HEK293 (cell line): ENCODE measurements around the gene TSPAN11.

ENCODE experiments used
- CTCF ChIA-PET: fragments of 350-600 bp; formaldehyde crosslinking; extraction: SDS; loops from one replicate; lab custom pipeline; 2021; ENCODE audit warnings: antibody characterized with exemption; lab: Yijun Ruan, JAX
- POLR2A ChIA-PET: fragments of 300-600 bp; formaldehyde crosslinking; extraction: SDS; loops from one replicate; lab custom pipeline; 2020; ENCODE audit warnings: antibody characterized with exemption, inconsistent platforms; lab: Yijun Ruan, JAX
- H3K27ac ChIP-seq: fragments of 200-500 bp; sonication (Bioruptor generic); 2 replicates; pipeline ENCODE4 v1.5.1; 2014; ENCODE audit warnings: low read depth, low read length, control low read depth, inconsistent platforms; ENCODE audit errors: extremely low read depth
- H3K36me3 ChIP-seq, 2 experiments: fragments of 200-500 bp in 1 of 2; sonication (Bioruptor generic) in 1 of 2; 1 replicate in 1 of 2; 2 replicates in 1 of 2; pipeline ENCODE4 v1.5.1; 2014 to 2017; ENCODE audit warnings: inconsistent platforms in 2 of 2, low read length in 2 of 2; ENCODE audit not compliant: control insufficient read depth in 2 of 2, insufficient read depth in 1 of 2
- H3K4me1 ChIP-seq: fragments of 200-500 bp; sonication (Bioruptor generic); 2 replicates; pipeline ENCODE4 v1.5.1; 2014; ENCODE audit warnings: mild to moderate bottlenecking, low read length, inconsistent platforms; ENCODE audit not compliant: control insufficient read depth, insufficient read depth
- H3K4me3 ChIP-seq: 2 replicates; pipeline ENCODE4 v1.5.1; 2011; ENCODE audit warnings: low read depth, mild to moderate bottlenecking, control low read depth, low read length, moderate library complexity
- H3K9me3 ChIP-seq: fragments of 200-500 bp; sonication (Bioruptor generic); 2 replicates; pipeline ENCODE4 v1.5.1; 2014; ENCODE audit warnings: low read depth, low read length, inconsistent platforms; ENCODE audit not compliant: control insufficient read depth, insufficient read depth
- BCL11A ChIP-seq: fragments of 450-650 bp; formaldehyde crosslinking; IDR thresholded peaks from 2 replicates; pipeline ENCODE4 v1.5.1; 2016; ENCODE audit warnings: low read depth, missing biosample characterization, missing genetic modification characterization
- FEZF1 ChIP-seq: fragments of 450-650 bp; formaldehyde crosslinking; IDR thresholded peaks from 2 replicates; pipeline ENCODE4 v1.5.1; 2016; ENCODE audit warnings: missing biosample characterization, missing genetic modification characterization
- IKZF3 ChIP-seq: fragments of 450-650 bp; IDR thresholded peaks from 2 replicates; pipeline ENCODE4 v1.5.0; 2018; ENCODE audit warnings: missing biosample characterization, mild to moderate bottlenecking, missing genetic modification characterization, moderate library complexity
- OSR2 ChIP-seq: fragments of 450-650 bp; formaldehyde crosslinking; IDR thresholded peaks from 2 replicates; pipeline ENCODE4 v1.5.1; 2016; ENCODE audit warnings: missing biosample characterization, missing genetic modification characterization
- OVOL3 ChIP-seq: fragments of 450-650 bp; formaldehyde crosslinking; IDR thresholded peaks from 2 replicates; pipeline ENCODE4 v1.5.1; 2016; ENCODE audit warnings: missing biosample characterization, missing genetic modification characterization
- PRDM4 ChIP-seq: fragments of 450-650 bp; formaldehyde crosslinking; IDR thresholded peaks from 2 replicates; pipeline ENCODE4 v1.5.1; 2017; ENCODE audit warnings: missing biosample characterization, missing genetic modification characterization
- PRDM6 ChIP-seq: fragments of 450-650 bp; formaldehyde crosslinking; IDR thresholded peaks from 2 replicates; pipeline ENCODE4 v1.5.1; 2017; ENCODE audit warnings: missing biosample characterization, missing genetic modification characterization
- REPIN1 ChIP-seq: fragments of 450-650 bp; formaldehyde crosslinking; IDR thresholded peaks from 2 replicates; pipeline ENCODE4 v1.5.1; 2017; ENCODE audit warnings: missing biosample characterization, missing genetic modification characterization, low read depth
- SCRT2 ChIP-seq: fragments of 450-650 bp; formaldehyde crosslinking; IDR thresholded peaks from 2 replicates; pipeline ENCODE4 v1.5.1; 2016; ENCODE audit warnings: missing biosample characterization, missing genetic modification characterization
- ZBTB26 ChIP-seq: fragments of 450-650 bp; formaldehyde crosslinking; optimal IDR thresholded peaks from 2 replicates; pipeline ENCODE3; 2016; ENCODE audit warnings: missing biosample characterization, mild to moderate bottlenecking, missing genetic modification characterization
- ZBTB49 ChIP-seq: fragments of 450-650 bp; formaldehyde crosslinking; IDR thresholded peaks from 2 replicates; pipeline ENCODE4 v1.5.1; 2016; ENCODE audit warnings: missing biosample characterization, missing genetic modification characterization, low read depth
- ZNF133 ChIP-seq: fragments of 450-650 bp; formaldehyde crosslinking; IDR thresholded peaks from 2 replicates; pipeline ENCODE4 v1.5.1; 2016; ENCODE audit warnings: missing biosample characterization, missing genetic modification characterization
- ZNF146 ChIP-seq: fragments of 450-650 bp; formaldehyde crosslinking; IDR thresholded peaks from 2 replicates; pipeline ENCODE4 v1.5.1; 2016; ENCODE audit warnings: missing biosample characterization, missing genetic modification characterization
- ZNF155 ChIP-seq: fragments of 450-650 bp; formaldehyde crosslinking; IDR thresholded peaks from 2 replicates; pipeline ENCODE4 v1.5.1; 2016; ENCODE audit warnings: missing biosample characterization, missing genetic modification characterization
- ZNF280D ChIP-seq: fragments of 450-650 bp; formaldehyde crosslinking; IDR thresholded peaks from 2 replicates; pipeline ENCODE4 v1.5.1; 2016; ENCODE audit warnings: missing biosample characterization, missing genetic modification characterization
- ZNF660 ChIP-seq: fragments of 450-650 bp; IDR thresholded peaks from 2 replicates; pipeline ENCODE4 v1.5.1; 2018; ENCODE audit warnings: missing biosample characterization, mild to moderate bottlenecking, missing genetic modification characterization
- ZNF776 ChIP-seq: fragments of 450-650 bp; formaldehyde crosslinking; IDR thresholded peaks from 2 replicates; pipeline ENCODE4 v1.5.0; 2017; ENCODE audit warnings: missing biosample characterization, missing genetic modification characterization, borderline replicate concordance
- ZSCAN18 ChIP-seq: fragments of 450-650 bp; formaldehyde crosslinking; IDR thresholded peaks from 2 replicates; pipeline ENCODE4 v1.5.1; 2016; ENCODE audit warnings: missing biosample characterization, missing genetic modification characterization
- ZSCAN4 ChIP-seq: fragments of 450-650 bp; formaldehyde crosslinking; IDR thresholded peaks from 2 replicates; pipeline ENCODE4 v1.5.1; 2017; ENCODE audit warnings: missing biosample characterization, missing genetic modification characterization

The TSPAN11 gene

GRCh38 chr12:31019976-31020375 lies 93.4 kb downstream of the TSPAN11 start (continued):
- TF ChIP-seq PRDM4 (tag by site-specific recombination) (no peak), PRDM6 (tag by site-specific recombination) (no peak), REPIN1 (tag by site-specific recombination) (no peak), ZBTB26 (no peak)

- Histone ChIP-seq H3K4me3 (no peak overlapping the region), H3K4me1 (peaks cover 7% of the 10 kb centered on the region), H3K9me3 (no peaks in the 10 kb centered on the region), H3K27ac (no peak overlapping the region), H3K36me3 (no peaks in the 10 kb centered on the region)
- ChIA-PET POLR2A (no interaction called here), CTCF (interaction anchor here (1.3 kb wide), 1 partner anchor 213 kb away, joined by 3 read pairs; no protein-coding TSS in a partner anchor)
- no peak for TF ChIP-seq SCRT2 (tag by site-specific recombination)
- no peak for TF ChIP-seq ZNF155
- TF ChIP-seq ZNF280D (tag by site-specific recombination): no peak
- no peak for TF ChIP-seq OVOL3 (tag by site-specific recombination)
- TF ChIP-seq BCL11A: no peak
- TF ChIP-seq ZSCAN4: no peak
- TF ChIP-seq ZNF133: no peak
- no peak for TF ChIP-seq ZSCAN18 (tag by site-specific recombination)
- TF ChIP-seq ZNF776 (tag by site-specific recombination): no peak
- no peak for TF ChIP-seq OSR2 (tag by site-specific recombination)
- TF ChIP-seq ZBTB49 (tag by site-specific recombination): no peak
- TF ChIP-seq ZNF146 (tag by site-specific recombination): no peak
- TF ChIP-seq IKZF3 (tag by site-specific recombination): no peak
- no peak for TF ChIP-seq ZBTB26
- no peak for TF ChIP-seq ZNF660 (tag by site-specific recombination)
- no peak for TF ChIP-seq FEZF1
These were observed 94.0 kb downstream of the TSPAN11 start for GRCh38 chr12:31020385-31021166.
